ENCODE data around the gene EXOG.

The EXOG gene

DNA sequence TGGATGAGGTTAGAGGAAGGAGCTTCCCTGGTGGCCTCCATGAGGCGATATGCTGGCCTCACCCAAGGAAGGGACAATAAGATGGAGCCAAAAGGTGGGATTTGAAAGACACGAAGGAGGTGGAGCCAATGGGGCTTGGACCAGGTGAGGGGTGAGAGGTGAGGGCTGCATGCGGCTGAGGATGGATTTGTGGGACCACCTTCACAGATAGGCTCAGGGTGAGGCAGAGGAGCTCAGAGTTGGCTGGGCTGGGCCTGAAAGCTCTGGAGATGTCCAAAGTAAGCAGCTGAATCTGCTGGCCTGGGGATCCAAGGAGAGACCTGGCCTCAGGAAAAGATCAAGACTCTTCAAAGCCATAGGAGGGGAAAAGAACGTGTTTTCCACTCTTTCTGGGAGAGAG lies 49.8 kb downstream of the EXOG start:
- no peak for DNase-seq (ENCODE audit: low spot score)

DNA sequence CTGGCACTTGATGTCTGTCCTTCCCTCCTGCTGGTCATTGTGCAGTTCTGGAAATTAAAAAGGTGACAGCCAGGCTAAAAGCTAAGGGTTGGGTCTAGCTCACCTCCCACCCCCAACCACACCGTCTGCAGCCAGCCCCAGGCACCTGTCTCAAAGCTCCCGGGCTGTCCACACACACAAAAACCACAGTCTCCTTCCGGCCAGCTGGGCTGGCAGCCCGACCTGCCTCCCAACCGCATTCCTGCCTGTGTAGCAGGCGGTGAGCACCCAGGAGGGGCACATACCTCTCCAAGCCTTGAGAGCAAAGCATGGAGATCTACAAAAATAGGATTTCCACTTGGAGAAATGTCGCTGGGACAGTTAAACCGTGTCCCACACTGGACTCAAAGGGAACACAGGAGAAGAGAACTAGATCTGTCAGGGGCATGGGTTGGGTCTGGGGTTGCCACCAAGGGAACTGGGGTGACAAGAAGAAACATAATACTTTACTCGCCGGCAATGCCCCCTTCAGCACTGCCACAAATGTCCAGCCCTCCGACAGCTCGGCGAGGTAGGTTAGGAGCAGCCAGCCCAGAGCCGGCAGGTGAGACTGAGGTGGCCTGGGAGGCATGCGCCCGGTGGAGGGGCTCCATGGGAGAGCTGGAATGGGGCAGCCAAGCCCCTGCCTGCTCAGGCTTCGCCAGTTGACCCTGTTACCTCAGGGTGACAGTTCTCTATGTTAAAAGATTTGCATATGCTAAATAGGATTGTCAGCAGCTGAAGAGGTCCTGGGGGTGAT lies 52.2 kb downstream of the EXOG start:
- no peak for DNase-seq (ENCODE audit: low spot score)

DNA sequence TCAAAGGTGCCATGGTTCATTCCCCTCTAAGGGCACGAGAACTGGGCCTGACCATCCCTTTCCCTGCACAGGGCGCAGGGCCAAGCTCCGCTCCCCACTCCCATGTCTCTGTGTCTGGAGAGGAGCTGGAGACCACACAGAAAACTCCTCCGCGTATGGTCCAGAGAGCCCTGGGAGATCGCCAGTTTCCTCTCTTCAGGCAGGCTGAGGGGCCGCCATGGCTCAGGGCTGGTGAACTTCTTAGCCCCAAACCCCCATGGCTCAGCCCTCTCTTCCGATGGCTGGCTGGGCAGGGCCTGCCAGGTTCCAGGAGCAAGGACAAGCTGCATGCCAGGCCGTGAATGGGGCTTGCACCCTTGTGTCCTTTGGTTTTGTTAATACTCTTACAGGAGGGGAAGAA lies 52.9 kb downstream of the EXOG start:
- no peak for DNase-seq (ENCODE audit: low spot score)

DNA sequence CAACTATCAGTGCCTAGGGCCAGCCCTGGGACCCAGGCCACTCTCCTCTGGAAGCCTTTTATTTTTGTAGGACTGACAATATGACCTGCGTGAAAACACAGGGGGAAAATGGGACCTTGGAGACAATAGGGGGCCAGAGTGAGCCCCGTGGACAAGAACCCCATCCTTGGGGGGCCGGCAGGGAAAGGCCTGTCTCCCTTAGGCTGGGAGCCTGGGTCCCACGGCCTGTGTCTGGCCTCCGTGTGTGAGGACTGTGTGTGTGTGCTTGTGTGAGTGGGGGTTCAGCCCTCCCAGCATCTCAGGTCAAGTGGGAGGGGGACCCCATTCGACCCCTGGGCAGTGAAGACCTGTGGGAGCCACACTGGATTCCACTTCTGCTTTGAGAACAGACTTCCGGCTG lies 53.3 kb downstream of the EXOG start:
- DNase-seq (ENCODE audit: low spot score) = no peak

DNA sequence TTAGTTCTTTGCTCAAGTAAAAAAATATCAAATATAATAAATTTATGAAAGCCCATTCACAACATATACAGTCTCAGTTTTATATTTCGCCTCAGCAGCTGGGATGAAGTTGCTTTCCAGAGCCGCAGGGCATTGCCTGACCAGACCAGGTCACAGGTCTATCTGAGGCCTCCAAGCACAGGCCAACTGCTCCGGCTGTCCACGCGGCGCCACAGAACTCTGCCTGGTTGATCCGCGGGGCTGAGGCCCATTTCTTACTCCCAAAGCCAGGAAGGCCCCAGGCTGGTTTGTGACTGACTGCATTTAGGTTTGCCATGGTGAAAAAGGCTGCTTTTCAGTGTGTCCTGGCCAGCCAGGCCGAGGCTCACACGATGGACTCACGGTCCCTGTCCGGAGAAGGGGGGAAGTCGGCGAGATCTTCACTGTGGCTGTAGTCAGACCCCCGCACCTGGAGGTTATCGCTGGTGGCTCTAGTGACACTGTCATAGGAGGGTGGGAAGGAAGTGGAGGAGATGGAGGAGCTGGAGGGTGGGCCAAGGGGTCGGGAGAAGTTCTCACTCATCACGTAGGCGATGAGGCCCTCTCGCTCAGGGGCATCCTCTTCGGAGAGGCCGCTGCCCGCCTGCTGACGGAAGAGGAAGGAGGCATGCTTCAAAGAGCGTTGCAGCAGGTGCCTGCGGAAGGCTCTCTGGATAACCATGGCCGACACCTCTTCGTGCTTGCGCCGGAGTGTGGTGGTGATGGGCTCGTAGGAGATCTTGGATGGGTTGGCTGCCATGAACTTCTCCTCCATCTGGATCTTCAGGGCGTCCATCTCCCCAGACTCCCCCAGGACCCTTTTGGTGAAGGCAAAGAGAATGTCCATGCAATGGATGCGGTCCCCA lies 54.1 kb downstream of the EXOG start:
- DNase-seq (ENCODE audit: low spot score) = no peak

DNA sequence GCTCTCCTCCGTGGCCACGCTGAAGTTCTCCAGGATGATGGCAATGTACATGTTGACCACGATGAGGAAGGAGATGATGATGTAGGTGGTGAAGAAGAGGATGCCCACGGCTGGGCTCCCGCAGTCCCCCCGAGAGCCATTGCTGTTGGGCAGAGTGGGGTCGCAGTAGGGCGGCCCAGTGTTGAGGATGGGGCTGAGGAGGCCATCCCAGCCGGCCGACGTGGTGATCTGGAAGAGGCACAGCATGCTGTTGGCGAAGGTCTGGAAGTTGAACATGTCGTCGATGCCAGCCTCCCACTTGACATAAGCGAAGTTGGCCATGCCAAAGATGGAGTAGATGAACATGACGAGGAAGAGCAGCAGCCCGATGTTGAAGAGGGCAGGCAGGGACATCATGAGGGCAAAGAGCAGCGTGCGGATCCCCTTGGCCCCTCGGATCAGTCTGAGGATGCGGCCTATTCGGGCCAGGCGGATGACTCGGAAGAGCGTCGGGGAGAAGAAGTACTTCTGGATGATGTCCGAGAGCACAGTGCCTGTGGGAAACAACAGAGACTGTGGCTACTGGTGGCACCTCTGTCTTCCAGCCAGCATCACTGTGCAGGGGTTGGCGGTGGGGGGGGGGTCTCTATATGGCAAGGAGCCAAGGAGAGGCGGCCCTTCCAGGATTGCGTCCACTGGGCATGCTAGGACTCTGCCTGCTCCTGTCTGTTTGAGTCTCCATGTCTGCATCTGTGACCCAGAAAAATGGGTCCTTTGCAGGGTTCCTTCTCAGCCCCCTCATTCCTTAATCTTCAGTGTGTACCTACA lies 55.1 kb downstream of the EXOG start:
- DNase-seq (ENCODE audit: low spot score) = no peak

DNA sequence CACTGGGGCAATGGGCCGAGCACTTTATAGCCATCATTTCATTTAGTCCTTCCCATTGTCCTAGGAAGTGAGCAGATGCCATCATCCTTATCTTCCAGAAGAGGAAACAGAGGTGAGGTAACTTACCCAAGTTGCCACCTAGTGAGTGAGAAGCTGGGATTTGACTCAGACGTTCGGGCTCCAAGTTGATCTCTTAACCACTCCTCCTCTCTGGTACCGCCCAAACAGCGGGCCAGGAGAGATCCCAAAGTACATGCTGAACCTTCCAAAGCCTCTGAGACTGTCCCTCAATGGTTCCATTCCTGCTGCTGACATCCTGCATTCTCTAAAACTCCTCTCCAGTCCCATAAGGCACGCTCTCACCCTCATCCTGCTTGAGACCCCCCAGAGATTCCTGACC lies 56.2 kb downstream of the EXOG start:
- DNase-seq (ENCODE audit: low spot score) = no peak

DNA sequence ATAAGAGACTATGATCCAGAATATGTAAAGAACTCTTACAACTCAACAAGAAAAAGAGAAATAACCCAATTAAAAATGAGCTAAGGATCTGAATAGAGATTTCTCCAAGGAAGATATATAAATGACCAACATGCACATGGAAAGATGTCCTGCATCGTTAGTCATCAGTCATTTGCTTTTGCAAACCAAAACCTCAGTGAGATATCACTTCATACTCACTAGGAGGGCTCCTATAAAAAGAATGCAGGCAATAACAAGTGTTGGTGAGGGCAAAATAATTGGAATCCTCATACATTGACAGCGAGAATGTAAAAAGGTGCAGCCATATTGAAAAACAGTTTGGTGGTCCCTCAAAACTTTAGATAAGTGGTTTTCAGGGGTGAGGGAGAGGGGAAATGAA lies 56.9 kb downstream of the EXOG start:
- no peak for DNase-seq (ENCODE audit: low spot score)

DNA sequence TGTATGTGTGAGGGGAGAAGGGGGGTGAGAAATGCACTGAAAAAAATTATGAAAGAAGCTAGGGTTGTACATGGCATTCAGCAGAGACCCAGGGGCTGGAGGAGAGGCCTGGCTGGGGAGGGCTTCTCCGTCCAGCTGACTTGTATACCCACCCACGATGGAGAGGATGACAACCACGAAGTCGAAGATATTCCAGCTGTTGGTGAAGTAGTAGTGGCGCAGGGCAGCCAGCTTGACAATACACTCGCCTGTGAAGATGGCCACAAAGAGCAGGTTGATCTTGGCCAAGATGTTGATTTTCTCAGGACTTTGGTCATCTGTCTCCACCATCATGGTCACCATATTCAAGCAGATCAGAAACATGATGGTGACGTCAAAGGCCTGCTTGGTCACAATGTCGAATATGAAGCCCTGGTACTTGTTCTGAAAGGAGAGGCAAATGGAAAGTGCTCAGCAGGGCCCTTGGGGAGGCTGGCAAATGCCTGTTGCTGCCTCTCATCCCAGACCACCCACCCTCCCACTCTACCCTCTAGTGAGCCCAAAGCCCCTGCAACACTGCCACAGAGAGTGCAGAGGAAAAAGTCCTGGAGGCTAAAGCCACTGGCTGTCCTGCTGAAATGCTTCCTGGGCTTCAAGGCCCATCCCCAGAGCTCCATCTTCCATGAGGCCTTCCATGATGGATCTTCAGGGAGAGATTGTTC lies 58.1 kb downstream of the EXOG start:
- no peak for DNase-seq (ENCODE audit: low spot score)

DNA sequence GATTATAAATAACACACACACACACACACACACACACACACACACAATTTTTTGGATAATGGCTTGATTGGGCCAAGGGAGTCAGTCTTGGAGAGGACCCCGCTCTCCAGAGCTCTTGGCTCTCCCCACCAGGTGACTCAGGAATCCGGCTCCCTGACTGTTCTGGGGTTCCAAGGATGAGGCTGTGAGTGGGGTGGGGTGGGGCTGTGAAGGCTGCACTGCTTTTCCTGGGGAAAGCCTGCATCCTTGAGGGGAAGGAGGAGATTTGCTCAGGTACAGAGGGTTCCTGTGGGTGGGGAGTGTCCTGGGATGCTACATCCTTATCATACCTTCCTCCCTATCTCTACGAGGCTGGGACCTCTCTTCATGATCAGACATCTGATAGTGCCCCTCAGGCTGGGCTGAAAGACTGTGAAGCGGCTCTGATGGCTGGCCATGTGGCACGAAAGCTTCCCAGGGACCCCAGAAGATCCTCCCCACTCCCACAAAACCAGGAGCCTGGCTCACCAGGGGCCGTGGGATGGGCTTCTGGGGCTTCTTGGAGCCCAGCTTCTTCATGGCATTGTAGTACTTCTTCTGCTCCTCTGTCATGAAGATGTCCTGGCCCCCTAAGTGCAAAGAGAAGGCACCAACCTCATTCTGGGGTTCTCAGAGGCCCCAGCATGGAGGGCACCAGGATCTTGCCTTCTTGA lies 59.2 kb downstream of the EXOG start:
- DNase-seq (ENCODE audit: low spot score) = no peak

DNA sequence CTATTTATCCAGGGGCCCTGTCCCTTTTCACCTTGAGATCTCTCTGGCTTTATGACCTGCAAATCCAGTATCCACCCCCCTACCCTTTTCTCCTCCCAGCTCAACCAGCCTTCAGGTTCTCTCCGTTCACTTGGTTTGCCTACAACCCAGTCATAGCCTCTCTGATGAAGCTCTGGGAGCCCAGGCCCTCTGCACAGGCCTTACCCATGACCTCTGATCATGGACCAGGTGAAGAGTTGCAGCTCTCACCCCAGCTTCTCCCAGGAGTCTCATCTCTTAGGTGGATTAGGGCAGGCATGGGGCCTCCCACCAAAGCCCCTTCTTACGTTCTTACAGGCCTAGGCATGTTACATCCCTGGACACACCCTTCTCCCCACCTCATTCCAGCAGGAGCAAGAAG lies 59.8 kb downstream of the EXOG start:
- DNase-seq (ENCODE audit: low spot score) = no peak

DNA sequence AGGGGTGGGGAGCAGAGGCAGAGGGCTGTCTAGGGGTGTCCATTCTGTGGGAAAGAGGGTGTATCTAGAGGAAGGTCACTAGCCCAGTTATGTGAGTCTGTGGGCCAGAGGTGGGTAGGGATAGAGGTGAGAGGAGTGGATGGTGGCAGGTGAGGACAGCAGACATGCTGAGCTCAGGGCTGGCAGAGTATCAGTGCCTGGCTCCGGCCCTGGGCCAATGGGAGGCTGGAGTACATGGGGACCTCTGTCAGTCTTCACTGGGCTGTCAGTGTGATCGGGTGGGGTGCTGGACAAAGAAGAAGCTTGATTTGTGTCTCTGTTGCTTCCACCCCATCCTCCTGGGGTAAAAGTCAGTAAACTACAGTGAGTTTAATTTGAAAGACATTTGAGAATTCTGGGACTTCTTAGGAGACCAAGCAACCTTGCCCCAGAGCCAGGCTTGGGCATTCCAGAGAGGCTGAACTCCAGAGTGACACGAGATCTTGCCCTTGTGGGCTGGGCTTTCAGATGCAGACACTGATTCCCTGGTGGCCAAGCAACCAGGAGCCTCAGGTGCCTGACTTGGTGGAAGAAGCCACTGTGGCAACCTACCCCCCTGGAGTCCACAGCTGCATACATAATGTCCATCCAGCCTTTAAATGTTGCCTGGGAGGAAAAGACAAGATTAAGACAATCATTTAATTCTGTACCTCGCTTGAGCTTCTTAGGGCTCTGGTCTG lies 60.7 kb downstream of the EXOG start:
- no peak for DNase-seq (ENCODE audit: low spot score)

DNA sequence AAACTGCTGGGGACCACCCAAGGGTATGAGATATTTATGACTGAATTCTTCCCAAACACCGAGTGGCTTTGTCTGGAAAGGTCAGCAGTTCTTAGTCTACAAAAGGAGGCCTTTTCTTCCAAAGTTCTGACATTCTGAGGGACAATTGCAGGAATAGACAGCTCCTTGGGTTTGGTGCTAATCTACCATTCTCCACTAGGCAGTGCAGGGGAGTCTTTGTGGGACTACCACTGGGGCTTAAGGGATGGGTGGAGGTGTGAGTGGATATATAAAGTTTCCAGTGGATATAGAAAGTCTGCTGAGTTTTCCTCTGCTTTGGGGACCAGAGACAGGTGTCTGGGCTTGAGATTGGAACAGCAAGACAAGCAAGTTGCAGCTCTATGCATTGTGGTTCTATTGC lies 62.7 kb downstream of the EXOG start:
- DNase-seq (ENCODE audit: low spot score) = no peak

DNA sequence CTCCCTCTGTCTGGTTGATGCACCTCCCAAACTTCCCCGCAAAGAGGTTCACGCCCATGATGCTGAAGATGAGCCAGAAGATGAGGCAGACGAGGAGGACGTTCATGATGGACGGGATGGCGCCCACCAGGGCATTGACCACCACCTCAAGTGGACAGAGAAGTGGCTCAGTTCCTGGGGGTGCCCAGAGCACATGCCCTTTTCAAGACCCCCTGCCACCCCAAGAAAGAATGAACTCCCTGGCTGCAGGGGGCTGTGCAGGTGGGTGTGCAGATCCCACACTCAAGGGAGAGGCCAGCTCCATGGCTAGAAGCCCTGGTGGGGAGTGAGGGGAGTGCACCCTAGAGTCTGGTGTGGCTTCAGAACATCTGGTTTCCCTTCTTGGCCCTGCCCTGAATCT lies 64.1 kb downstream of the EXOG start:
- no peak for DNase-seq (ENCODE audit: low spot score)

DNA sequence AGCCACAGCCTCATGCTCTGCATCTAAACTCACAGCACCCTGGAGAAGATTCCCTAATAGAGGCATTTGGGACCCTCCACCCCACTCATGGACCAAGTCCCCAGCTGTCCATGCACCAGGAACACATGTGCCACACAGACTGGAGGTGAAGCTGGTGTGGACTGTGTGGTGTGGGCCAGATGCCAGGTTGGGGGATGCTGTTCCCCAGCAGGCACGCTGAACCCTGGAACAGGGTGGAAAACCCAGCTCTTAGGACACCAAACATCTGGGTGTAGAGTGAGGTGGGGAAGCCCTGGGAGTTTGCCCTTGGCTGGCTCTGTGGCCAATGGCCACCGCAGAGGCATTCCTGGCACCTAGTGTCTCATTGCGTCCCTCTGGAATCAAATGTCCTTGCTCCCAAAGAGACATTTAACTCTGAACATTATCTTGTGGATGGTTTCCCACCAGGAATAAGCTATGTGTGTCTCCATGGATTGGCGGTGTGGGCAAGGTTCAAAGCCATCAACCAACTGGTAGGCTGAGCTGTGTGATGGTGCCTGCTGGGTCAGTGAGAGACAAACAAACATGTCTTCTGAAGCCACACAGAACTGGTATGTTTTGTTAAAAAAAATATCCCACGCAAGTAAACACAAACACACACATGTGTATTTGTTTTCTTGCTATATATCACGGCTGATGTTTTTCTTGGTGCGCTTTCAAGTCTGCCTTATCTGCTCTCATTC lies 65.0 kb downstream of the EXOG start:
- DNase-seq (ENCODE audit: low spot score) = no peak

DNA sequence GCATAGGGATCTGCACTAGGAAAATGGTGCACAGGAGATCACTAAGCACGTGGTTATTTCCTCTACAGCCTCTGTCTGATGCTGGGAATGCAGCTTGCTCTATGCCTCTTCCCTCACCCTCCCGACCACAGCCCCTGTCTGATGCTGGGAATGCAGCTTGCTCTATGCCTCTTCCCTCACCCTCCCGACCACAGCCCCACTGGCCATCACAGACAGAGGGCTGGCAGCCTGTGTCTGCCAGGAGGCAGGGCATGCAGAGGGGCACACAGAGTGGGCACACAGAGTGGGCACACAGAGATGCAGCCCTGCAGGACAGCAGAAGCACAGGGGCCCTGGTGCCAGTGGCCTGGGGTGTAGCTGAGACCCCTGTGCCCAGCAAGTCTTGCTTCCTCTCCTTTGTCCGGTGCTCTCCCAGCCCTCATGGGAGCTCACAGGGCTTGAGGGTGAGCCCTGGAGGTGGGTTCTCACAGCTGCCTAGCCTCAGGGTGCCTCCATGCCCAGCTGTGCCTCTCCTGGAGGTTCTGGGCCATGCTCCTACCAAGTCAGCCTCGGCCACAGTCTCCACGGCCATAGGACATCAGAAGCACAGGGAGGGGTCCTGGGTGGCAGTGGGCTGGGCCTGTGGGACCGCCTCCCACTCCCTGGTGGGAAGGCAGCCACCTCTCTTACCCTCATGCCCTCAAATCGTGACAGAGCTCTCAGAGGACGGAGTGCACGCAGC lies 65.8 kb downstream of the EXOG start:
- DNase-seq (ENCODE audit: low spot score) = no peak

DNA sequence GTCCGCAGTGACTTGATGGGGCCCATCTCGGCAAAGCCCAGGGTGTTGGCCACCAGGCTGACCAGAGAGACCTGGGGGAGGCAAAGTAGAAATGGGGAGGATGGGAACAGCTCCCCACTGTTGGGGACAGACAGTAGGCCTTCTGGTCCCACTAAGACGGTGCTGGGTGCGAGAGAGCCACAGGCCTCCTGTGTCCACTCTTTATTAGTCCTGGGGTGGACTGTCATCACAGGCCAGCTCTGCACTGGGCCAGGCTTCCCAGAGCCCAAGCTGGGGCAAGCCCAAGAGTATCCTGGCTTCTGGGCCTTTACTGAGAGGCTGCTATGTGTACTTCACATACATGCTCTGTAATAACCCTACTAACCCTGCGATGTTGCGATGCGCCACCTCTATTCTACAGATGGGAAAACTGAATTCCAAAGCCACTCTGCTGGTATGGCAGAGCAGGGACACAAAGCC lies 66.4 kb downstream of the EXOG start:
- DNase-seq (ENCODE audit: low spot score) = no peak

DNA sequence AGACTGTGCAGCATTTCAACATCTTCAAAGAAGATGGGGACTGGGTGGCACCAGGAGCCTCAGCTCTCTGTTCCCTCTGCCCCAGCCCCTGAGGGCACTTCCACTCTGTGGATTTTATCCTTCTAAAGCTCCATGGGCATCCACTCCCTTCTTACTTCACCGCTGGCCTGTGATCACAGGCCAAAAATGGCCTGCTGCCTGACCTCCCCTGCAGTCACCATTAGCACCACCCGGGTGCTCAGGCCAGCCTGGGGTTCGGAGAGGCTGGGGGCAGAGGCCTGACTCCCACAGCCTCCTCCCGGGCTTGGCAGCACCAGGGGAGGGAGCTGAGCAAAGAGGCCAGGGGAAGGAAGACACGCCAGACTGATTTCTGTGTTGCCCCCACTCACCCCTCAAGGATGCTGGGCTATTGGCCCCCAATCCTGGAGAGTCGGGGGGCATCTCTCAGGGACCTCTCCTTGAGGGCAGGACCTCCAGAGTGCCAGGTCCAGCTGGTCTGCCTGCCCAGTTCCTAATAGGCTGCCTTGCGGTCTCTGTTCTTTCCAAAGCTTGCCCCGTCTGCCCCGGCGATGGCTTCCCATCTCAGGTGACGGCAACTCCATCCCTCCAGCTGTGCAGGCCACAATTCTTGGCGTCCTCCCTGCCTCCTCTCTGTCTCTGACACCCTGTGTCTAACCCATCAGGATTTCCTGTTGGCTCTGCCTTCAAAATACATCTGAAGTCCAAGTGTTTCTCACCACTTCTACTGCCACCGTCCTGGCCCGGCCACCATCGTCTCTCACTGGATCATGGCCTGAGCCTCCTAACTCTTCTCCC lies 67.1 kb downstream of the EXOG start:
- no peak for DNase-seq (ENCODE audit: low spot score)

All from cerebellar cortex (tissue), 1 donor.